Smooth muscle cell (in vitro differentiated cells): Measurements from ENCODE around the gene ABCB7. TPM values are rescaled to one million over a fixed set of nuclear protein-coding genes. Genes with fewer than 3 reads are reported as not detected.
"Not testable (repeated sequence)": the region's sequence is repeated elsewhere in the genome, so short reads cannot be mapped to it uniquely, and the experiment has no call there.

Source experiments
- DNase-seq: peaks from one replicate; lab custom pipeline; 2025; ENCODE audit not compliant: unreplicated experiment; lab: John Stamatoyannopoulos, UW
- H2AFZ ChIP-seq: fragments of 200-600 bp; sonication (generic); 2 replicates; pipeline ENCODE4 v1.6.0; 2016; ENCODE audit warnings: antibody characterized with exemption, low read depth, mild to moderate bottlenecking
- H3F3A ChIP-seq: fragments of 200-600 bp; sonication (generic); 2 replicates; pipeline ENCODE4 v1.6.0; 2017; ENCODE audit warnings: antibody characterized with exemption, low read depth
- H3K27ac ChIP-seq: fragments of 200-600 bp; sonication (generic); 2 replicates; pipeline ENCODE4 v1.5.1; 2016; ENCODE audit warnings: low read depth, mild to moderate bottlenecking
- H3K27me3 ChIP-seq: fragments of 200-600 bp; sonication (generic); 2 replicates; pipeline ENCODE4 v1.6.1; 2016; ENCODE audit warnings: low read depth, mild to moderate bottlenecking
- H3K36me3 ChIP-seq: fragments of 200-600 bp; sonication (generic); 2 replicates; pipeline ENCODE4 v1.5.1; 2016; ENCODE audit warnings: low read depth
- H3K4me1 ChIP-seq: fragments of 200-600 bp; sonication (generic); 2 replicates; pipeline ENCODE4 v1.5.1; 2016; ENCODE audit warnings: low read depth
- H3K4me2 ChIP-seq: fragments of 200-600 bp; sonication (generic); 2 replicates; pipeline ENCODE4 v1.6.0; 2016; ENCODE audit warnings: mild to moderate bottlenecking
- H3K4me3 ChIP-seq: fragments of 200-600 bp; sonication (generic); 2 replicates; pipeline ENCODE4 v1.5.1; 2016; ENCODE audit warnings: mild to moderate bottlenecking
- H3K79me2 ChIP-seq: fragments of 200-600 bp; sonication (generic); 2 replicates; pipeline ENCODE4 v1.6.0; 2016; ENCODE audit warnings: low read depth, mild to moderate bottlenecking
- H3K9ac ChIP-seq: fragments of 200-600 bp; sonication (generic); 2 replicates; pipeline ENCODE4 v1.6.0; 2016; ENCODE audit warnings: low read depth
- H3K9me3 ChIP-seq: fragments of 200-600 bp; sonication (generic); replicated peaks from 2 replicates; pipeline ENCODE4 v1.5.1; 2016; ENCODE audit warnings: low read depth
- H4K20me1 ChIP-seq: fragments of 200-600 bp; sonication (generic); 2 replicates; pipeline ENCODE4 v1.6.0; 2016; ENCODE audit warnings: low read depth
- CTCF ChIP-seq: fragments of 200-600 bp; sonication (generic); IDR thresholded peaks from 2 replicates; pipeline ENCODE4 v1.5.1; 2017; ENCODE audit warnings: borderline replicate concordance, mild to moderate bottlenecking, antibody characterized with exemption; ENCODE audit not compliant: insufficient read depth, poor library complexity, severe bottlenecking
- WGBS: methylation state at CpG from one replicate; pipeline ENCODE4 v1.1.7; 2016; ENCODE audit warnings: low lambda C conversion rate; 5-methylcytosine and 5-hydroxymethylcytosine counted together
- polyA plus RNA-seq: library from polyadenylated mRNA; unstranded; fragments of >200 nt; fragmentation: Nextera tagmentation; extraction: Ambion mirVana; gene quantifications from 2 replicates; pipeline ENCODE4 v1.2.1, GENCODE V29; 2016
- small RNA-seq: library from RNA; depleted of rRNA; stranded (forward); fragments of <200 nt; gene quantifications from one replicate; pipeline ENCODE3, GENCODE V24; 2014
- total RNA-seq: library from RNA; depleted of rRNA; stranded (reverse); fragments of >200 nt; gene quantifications from 2 replicates; pipeline ENCODE4 v1.2.3, GENCODE V29; 2014

Gene ABCB7
- total and polyA plus RNA-seq, 2 experiments from 2014 or later: 9.7 to 30.7 TPM

- no peak overlapping the region for H3K4me2 ChIP-seq
- H3K27ac ChIP-seq: no peak overlapping the region
- H2AFZ ChIP-seq: no peak overlapping the region
- no peaks in the 10 kb centered on the region for H3F3A ChIP-seq
- H4K20me1 ChIP-seq: no peaks in the 10 kb centered on the region
- no peak overlapping the region for H3K4me3 ChIP-seq
- H3K27me3 ChIP-seq: no peaks in the 10 kb centered on the region
- H3K9ac ChIP-seq: no peak overlapping the region
- no peaks in the 10 kb centered on the region for H3K36me3 ChIP-seq
- no peaks in the 10 kb centered on the region for H3K79me2 ChIP-seq
- no peak for DNase-seq
- no peaks in the 10 kb centered on the region for H3K4me1 ChIP-seq
- H3K9me3 ChIP-seq: peaks cover 9% of the 10 kb centered on the region
- TF ChIP-seq CTCF: no peak
These were observed 110.7 kb downstream of the ABCB7 start for GRCh38 chrX:75045369-75045768.

GRCh38 chrX:75044142-75044541, 111.9 kb downstream of the ABCB7 start:
- not testable (repeated sequence) for H3K79me2 ChIP-seq, H3K4me2 ChIP-seq, H3K4me3 ChIP-seq, H3K27ac ChIP-seq, H3K4me1 ChIP-seq, H3K27me3 ChIP-seq, DNase-seq, H3K9me3 ChIP-seq, H3K36me3 ChIP-seq, H4K20me1 ChIP-seq, H3F3A ChIP-seq, H2AFZ ChIP-seq, H3K9ac ChIP-seq
- 80% methylated on average over 4 of the region's 4 CpGs for WGBS

- Histone ChIP-seq H3K9ac (no peak overlapping the region), H3K36me3 (no peaks in the 10 kb centered on the region), H3F3A (no peaks in the 10 kb centered on the region), H3K27ac (no peak overlapping the region), H3K4me2 (no peak overlapping the region), H3K4me1 (no peaks in the 10 kb centered on the region), H3K9me3 (peaks cover 10% of the 10 kb centered on the region), H3K27me3 (no peaks in the 10 kb centered on the region), H4K20me1 (no peaks in the 10 kb centered on the region), H2AFZ (no peak overlapping the region), H3K79me2 (no peaks in the 10 kb centered on the region), H3K4me3 (no peak overlapping the region)
- WGBS: 47% methylated on average over 1 of the region's 1 CpG
- no peak for TF ChIP-seq CTCF
- no peak for DNase-seq
These were observed 117.2 kb downstream of the ABCB7 start for GRCh38 chrX:75038925-75039324.

Small RNA genes lying within 50 kb of the gene (small RNA-seq; reads per million reads assigned to genes)
- gene BUD31P2 (not detected), gene RNU6-562P (not detected)

Other genes with a start within 250 kb of the ABCB7 start
- 0.27 and 0.67 TPM in 2 replicates for gene NEXMIF, start 230.8 kb downstream of the ABCB7 start, total RNA-seq
- not detected in 2 replicates for gene NEXMIF, start 230.8 kb downstream of the ABCB7 start, polyA plus RNA-seq
- 13.7 and 19.8 TPM in 2 replicates for gene UPRT, start 117.8 kb upstream of the ABCB7 start, total RNA-seq
- gene UPRT, start 117.8 kb upstream of the ABCB7 start, polyA plus RNA-seq: 12.8 and 15.6 TPM in 2 replicates